Stimulated activated CD8-positive, alpha-beta memory T cell treated with anti-CD3 and anti-CD28 coated beads, Interleukin-15, amount 100 ng/mL, for 1 hour (primary cell): Measurements from ENCODE around the gene SH3GL1.

ENCODE experiments used
- DNase-seq: peaks from one replicate; pipeline ENCODE4 v3.0.0-alpha.2; 2020; ENCODE audit warnings: low read depth

SH3GL1 gene

GRCh38 chr19:4396949-4397783 lies 3.2 kb downstream of the SH3GL1 start:
- no peak for DNase-seq

- DNase-seq = no peak
These were observed 6.3 kb downstream of the SH3GL1 start for GRCh38 chr19:4393947-4394590.

- no peak for DNase-seq
These were observed 8.5 kb downstream of the SH3GL1 start for GRCh38 chr19:4391701-4392483.

GRCh38 chr19:4391306-4391693 lies 9.0 kb downstream of the SH3GL1 start:
- DNase-seq = no peak

GRCh38 chr19:4390567-4391305 lies 9.6 kb downstream of the SH3GL1 start:
- DNase-seq = no peak

GRCh38 chr19:4390017-4390566 lies 10.3 kb downstream of the SH3GL1 start:
- no peak for DNase-seq

GRCh38 chr19:4389511-4390016 lies 10.8 kb downstream of the SH3GL1 start:
- DNase-seq = no peak

- DNase-seq = no peak
These were observed 11.3 kb downstream of the SH3GL1 start for GRCh38 chr19:4389064-4389375.

- no peak for DNase-seq
These were observed 11.8 kb downstream of the SH3GL1 start for GRCh38 chr19:4388337-4389063.

- DNase-seq = no peak
These were observed 14.1 kb downstream of the SH3GL1 start for GRCh38 chr19:4386041-4386782.

- DNase-seq = no peak
These were observed 14.9 kb downstream of the SH3GL1 start for GRCh38 chr19:4385291-4386040.

GRCh38 chr19:4380254-4380727 lies 20.1 kb downstream of the SH3GL1 start:
- DNase-seq = no peak

- no peak for DNase-seq
These were observed 20.7 kb downstream of the SH3GL1 start for GRCh38 chr19:4379383-4380253.

GRCh38 chr19:4378886-4379285 lies 21.5 kb downstream of the SH3GL1 start:
- no peak for DNase-seq

- no peak for DNase-seq
These were observed 23.2 kb downstream of the SH3GL1 start for GRCh38 chr19:4376991-4377781.

GRCh38 chr19:4376671-4376990 lies 23.7 kb downstream of the SH3GL1 start:
- no peak for DNase-seq

GRCh38 chr19:4376028-4376670 lies 24.2 kb downstream of the SH3GL1 start:
- DNase-seq = no peak
